ENCODE data around the gene MSTN.
A peak's percentile ranks its signal among the peaks of the same experiment; 100 is the strongest.

MSTN gene

DNA sequence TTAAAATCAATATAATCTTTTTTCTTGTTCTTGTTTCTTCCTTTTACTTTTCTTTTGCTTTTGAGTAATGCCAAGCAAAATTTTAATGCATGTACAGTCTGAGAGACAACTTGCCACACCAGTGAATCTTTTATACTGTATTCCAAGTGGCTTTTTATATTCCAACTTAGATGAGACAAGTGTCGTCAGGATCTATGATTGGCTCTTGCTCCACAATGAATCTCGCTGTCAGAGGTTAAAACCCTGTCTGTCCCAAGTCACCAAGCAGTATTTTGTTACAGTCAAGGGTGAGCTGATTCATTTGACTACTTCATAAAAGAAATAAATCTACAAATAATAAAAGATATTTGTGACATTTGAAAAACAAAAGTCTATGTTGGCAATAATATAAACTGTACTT lies at the start of gene MSTN:
TSS of gene MSTN (minus strand) at position 129 of the 400 bp plus-strand sequence. CDS start 133 bp downstream, outside the sequence.
- DNase-seq (ENCODE audit: low read depth in 2 of 2) = no peak

DNA sequence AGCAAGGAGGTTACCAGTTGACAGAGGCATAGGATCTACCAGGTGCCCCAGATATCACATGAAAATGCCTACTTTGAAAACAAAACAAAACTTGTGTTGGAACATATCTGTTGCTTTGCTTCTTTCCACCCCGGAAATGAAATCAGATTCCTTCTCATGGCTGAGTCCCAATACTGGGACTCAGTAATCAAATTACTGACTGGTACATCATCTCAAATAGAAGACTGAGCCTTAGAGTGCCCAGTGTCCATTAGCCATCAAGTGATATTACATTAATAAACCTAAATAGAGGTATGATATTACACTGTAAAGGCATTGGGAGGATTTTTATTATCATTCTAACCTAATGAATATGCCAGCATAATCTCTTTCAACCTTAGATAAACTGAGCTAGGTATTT lies 48.6 kb upstream of the MSTN start:
- no peak for DNase-seq (ENCODE audit: low read depth in 2 of 2)

DNA sequence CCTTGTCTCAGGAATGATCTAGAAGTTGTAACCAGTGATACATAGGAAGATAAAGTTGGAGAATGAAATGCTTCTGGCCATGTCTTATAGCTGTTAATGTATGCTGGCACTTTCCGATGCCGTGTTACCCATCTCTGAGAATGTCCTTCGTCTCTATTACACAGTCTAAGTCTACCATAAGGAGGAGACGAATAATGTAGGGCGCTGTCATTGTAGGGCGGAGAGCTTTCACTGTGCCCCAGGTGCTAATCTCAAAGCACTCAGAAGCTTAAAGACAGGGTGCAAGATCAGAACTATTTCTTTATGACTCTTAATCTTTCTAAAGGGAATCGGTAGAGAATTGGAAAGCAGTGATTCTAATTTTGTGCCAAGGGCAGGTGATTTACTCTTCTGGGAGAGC lies 48.2 kb upstream of the MSTN start:
- no peak for DNase-seq (ENCODE audit: low read depth in 2 of 2)

DNA sequence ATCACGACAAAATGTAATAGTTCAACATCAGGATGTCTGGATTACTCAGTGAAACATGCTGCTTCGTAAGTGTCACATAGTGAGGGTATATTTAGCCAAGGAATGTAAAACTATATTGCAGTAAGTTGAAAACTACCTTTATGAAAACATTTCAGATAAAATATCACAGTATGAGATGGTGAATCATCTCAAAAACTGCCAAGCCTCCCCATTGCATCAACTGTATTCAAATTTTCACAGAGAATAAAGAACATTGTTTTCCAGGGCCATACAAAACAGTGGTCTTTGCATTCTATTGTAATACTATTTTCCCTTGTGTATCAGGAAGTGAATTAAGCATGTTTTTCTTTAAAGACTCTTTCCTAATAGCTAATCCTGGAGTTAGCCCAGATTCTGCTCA lies 47.6 kb upstream of the MSTN start:
- no peak for DNase-seq (ENCODE audit: low read depth in 2 of 2)

DNA sequence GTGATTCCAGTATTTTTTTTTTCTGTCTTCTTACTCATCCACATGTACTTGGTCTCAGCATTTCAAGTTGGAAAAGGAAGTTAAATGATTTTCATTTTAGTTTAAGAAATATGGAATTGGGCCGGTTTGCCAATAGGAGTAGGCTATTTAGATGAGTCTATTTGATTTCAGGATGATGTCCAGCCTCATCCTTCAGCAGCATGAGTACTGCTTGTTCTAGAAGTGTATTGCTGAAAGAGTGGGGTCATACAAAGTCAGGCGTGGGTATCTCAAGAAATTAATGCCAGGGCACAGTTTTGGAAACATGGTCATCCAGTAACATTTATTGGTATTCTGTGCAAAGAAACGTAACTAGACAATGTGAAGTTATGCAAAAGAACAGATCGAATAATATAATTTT lies 44.9 kb upstream of the MSTN start:
- DNase-seq (ENCODE audit: low read depth in 2 of 2) = no peak

DNA sequence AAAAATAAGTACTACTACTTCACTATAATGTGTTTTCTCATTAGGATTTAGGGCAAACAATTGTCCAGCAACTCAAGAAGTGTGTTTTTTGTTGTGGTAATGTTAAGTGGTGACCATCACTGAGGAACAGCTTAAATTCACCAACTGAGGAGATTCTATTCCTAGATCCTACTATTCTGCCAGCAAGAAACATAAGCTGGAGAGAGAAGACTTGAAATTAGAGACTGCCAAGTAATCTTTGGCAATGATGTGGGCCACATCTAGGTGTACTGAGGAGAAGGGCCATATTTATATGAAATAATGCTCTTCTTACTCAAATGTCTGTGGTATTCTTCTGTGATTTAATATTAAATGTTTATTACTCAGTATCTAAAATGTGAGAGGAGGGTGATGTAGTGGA lies 44.3 kb upstream of the MSTN start:
- DNase-seq (ENCODE audit: low read depth in 2 of 2) = no peak

DNA sequence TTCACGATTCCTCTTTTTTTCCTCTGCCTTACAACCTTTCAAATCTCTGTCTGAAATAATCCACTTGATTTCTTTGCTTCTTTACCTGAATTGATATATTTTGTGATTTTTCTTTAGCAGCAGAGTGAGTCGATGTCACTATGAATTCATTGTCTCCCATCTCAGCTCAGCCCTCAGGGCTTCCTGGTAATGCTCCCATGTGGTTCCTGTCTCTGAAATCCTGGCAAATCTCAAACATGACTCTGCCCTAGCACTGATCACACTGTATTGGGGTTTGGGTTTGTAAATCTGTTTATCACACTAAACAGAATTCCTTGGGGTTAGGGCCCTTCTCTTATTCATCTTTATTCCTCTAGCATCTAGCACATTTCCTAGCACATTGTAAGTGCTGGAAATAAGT lies 43.0 kb upstream of the MSTN start:
- no peak for DNase-seq (ENCODE audit: low read depth in 2 of 2)

DNA sequence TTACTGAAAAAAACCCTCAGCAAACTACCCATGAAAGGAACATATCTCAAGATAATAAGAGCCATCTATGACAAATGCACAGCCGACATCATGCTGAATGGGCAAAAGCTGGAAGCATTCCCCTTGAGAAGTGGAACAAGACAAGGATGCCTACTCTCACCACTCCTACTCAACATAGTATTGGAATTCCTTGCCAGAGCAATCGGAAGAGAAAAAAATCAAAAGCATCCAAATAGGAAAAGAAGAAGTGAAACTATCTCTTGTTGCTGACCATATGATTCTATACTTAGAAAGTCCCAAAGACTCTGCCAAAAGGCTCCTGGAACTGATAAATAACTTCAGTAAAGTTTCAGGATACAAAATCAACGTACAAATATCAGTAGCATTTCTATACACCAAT lies 40.6 kb upstream of the MSTN start:
- DNase-seq (ENCODE audit: low read depth in 2 of 2) = no peak

DNA sequence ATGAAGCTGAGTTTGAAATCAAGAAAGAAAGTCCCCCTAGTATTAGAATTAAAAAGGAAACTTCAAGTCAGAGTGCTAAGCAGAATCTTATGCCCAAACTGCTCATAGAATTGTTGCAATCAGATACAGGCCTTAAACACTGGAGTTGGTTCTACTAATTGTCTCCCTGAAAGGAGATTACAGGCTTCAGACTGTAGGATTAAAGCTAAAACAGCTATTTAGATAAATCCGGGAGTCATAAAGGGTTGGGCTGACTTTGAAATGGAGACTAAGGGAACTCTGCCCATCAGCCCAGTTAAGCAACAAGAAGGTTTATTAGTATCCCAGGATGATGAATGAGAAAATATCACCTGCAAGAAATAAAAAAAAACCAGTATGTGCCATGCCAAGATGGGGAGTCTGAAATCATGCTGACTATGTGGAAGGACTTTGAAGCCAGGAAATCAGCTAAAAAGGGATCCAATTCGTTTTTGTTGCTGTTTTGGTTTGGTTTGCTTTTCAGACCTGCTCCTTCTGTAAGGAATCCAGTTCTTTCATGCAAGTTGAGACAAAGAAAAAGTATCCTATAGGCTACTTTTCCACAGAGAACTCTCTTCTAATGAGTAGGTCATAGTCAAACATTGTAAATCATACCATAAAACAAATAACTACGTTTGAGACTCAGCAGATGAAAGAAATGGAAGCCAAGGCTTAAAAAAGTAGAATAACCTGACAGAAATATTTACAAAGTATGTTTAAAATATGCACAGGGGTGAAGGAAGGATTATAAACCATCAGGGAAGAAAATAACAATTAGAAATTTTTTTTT lies 37.6 kb upstream of the MSTN start:
- DNase-seq (ENCODE audit: low read depth in 2 of 2) = no peak

DNA sequence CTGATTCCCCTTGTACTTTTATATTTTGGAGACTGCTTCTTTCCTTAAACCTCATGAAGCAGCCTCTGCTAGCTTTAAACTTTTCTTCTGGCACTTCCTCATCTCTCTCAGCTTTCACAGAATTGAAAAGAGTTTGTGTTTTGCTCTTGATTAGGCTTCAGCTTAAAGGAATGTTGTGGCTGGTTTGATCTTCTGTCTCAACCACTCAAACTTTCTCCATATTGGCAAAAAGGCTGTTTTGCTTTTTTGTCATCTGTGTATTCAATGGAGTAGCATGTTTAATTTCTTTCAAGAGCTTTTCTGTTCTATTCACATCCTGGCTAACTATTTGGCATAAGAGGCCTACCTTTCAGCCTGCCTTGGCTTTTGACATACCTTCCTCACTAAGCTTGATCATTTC lies 36.3 kb upstream of the MSTN start:
- no peak for DNase-seq (ENCODE audit: low read depth in 2 of 2)

DNA sequence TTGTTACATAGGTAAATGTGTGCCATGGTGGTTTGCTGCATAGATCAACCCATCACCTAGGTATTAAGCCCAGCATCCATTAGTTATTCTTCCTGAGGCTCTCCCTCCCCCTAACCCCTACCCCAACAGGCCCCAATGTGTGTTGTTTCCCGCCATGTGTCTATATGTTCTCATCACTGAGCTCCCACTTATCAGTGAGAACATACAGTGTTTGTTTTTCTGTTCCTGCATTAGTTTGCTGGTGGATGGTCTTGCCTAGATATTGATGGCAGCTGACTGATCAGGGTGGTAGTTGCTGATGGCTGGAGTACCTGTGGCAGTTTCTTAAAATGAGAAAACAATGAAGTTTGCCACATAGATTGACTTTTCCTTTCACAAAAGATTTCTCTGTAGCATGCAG lies 34.6 kb upstream of the MSTN start:
- DNase-seq (ENCODE audit: low read depth in 2 of 2) = no peak

DNA sequence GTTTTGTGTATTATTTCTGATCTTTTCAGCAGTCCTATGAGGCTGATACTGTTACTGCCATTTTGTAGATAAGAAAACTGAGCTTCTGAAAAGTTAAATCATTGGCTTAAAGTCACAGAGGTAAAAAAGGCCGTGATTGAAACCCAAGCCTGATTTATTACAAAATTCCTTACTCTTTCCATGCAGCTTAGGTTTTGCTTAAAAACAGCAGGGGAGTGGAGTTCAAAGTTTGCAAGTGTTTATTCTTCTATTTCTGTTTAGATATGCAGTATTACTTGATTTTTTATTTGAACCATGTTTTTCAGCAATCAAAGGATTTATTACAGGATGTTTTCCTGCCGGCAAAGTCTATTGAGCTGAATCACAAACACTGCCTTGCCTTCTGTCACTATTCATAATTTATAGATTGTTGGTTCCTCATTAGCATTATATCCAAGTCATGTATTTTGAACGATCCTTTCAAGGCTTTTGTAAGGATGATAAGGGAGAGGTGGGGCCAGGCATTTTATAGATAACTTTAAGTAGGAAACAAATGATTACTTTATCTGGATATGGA lies 31.9 kb upstream of the MSTN start:
- no peak for DNase-seq (ENCODE audit: low read depth in 2 of 2)

DNA sequence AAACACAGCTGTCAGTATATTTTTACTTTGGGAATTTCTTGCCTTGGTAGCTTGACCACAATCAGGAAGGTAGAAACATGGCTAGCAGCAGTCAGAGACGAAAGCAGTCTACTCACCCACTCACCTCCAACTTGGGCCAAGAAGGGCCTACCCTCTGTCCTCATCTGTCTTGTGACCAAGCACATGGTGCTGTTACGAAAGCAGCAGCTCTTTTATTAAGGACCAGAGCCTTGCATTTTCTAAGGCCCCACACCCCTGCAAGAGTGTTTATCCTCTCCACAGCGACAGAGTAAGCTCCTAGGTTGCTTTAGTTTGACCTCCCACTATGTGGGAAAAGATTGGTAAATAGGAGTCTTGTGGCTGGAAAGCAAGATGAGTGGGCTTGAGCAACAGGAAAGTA lies 31.3 kb upstream of the MSTN start:
- no peak for DNase-seq (ENCODE audit: low read depth in 2 of 2)

DNA sequence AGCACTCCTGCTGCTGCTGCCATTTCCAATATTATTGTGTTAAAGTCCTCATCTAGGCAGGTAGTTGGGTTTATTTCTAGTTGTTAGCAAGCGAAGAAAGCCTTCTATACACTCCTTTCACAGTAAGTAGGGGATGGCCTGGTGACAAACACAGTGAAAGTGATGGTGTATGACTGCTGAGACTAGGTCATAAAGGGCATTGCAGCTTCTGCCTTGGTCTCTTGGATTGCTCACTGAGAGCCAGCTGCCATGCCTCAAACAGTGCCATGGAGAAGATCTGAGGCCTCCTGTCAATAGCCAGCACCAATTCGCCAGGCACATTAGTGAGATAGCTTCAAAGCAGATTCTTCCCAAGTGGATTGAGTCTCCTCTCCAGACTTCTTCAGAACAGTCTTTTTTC lies 27.6 kb upstream of the MSTN start:
- DNase-seq (ENCODE audit: low read depth in 2 of 2) = no peak

DNA sequence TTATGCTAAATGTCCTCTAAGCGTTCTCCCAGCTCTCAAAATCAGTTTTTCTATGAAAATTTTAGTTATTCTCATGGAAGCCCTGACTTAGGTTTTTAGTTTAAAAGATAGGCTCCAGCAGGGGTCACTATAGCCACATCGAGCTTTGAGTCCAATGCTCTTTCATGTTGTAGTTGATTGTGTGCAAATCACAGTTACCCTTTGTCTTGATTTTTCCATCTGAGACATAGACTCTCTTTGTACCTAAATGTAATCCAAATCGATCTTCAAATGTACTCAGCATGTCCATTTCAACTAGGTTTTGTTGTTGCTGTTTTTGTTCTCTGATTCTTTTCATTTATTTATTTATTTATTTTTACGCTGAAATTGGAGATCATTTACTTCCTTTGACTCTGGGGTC lies 26.4 kb upstream of the MSTN start:
- DNase-seq (ENCODE audit: low read depth in 2 of 2) = peak in 1 of 2 experiments; percentile 4

DNA sequence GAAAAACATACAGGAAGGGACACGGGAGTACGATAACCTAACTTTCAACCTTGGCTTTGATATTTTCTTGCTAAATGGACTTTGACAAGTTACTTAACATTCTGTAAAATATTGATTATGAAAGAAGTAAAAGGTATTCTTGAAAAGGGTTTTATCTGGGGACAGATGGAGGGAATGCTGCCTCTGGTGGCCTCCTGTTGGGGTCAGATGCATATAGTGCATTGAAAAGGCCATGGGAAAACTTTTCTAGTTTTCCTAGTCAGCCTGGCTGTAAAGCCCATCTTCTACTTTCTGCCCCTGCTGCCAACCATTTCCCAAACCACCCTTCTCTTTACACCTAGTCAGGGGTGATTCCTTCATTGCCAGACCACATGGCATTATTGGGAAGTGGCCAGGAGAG lies 22.2 kb upstream of the MSTN start:
- DNase-seq (ENCODE audit: low read depth in 2 of 2) = no peak

DNA sequence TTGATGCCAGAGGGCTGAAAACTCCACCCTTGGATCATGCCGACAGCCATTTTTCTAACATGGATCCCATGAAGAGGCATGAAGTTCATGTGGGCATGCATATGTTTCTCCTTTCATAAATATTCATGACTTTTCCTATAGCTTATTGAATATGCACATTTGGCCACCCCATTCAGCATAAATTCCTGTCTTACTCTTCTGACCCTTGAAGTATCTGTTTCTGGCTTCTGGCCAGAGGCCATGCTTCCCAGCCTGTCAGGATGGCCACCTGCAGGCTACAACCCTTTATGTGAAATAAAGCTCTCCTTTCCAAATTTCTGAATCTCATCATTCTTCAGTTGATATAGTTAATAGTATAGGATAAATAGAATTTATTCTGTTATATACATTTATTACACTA lies 19.6 kb upstream of the MSTN start:
- no peak for DNase-seq (ENCODE audit: low read depth in 2 of 2)

DNA sequence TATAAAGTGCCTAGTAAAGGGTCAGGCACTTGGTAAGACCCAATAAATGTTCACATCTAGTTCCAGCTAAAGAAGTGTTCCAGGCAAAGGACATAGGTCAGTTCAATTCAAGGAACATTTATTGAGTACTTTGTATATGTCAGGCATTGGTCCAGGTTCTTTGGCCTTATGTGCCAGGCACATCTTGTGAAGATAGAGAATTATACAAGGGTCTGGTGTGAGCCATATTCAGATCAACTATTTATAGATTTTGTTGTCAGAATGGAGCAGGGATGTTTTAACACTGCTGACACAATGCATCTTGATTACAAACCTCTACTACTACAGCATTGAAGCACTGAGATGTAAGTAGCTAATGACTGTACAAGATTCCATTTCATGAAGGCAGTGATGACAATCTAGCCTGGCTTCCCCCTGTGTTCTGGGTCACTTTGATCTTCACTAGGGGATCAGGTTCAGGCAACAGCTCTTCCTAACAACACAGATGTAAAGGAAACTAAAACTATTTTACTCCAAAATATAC lies 18.1 kb upstream of the MSTN start:
- DNase-seq (ENCODE audit: low read depth in 2 of 2) = no peak

DNA sequence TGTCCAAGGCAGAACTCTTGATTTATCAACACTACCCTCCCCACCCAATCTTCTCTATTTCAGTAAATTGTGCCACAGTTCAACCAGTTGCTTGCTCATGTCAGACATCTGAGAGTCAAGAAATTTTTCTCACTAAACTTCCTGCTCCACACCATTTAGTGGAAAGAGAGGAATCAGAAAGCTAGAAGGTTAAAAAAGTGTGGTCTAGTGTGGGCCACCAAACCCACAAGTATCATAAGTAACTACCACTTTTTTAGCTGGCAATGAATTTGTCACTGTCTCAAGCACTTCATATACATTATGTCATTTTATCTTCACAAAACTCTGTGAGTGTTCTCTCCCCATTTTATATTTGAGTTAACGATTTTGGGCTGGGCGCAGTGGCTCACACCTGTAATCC lies 16.6 kb upstream of the MSTN start:
- no peak for DNase-seq (ENCODE audit: low read depth in 2 of 2)

DNA sequence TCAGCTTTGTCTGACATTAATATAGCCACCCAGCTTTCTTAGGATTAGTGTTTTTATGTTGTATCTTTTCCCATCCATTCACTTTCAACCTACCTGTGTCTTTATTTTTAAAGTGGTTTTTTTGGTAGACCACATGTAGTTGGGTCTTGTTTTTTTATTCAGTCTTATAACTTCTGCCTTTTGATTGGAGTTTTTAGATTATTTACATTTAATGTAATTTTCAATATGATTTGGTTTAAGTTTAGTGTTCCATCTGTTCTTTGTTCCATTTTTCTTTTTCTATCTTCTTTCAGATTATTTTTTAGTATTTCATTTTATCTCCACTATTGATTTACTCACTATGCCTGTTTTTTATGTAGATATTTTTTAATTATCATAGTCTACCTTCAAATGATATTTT lies 13.1 kb upstream of the MSTN start:
- no peak for DNase-seq (ENCODE audit: low read depth in 2 of 2)

DNA sequence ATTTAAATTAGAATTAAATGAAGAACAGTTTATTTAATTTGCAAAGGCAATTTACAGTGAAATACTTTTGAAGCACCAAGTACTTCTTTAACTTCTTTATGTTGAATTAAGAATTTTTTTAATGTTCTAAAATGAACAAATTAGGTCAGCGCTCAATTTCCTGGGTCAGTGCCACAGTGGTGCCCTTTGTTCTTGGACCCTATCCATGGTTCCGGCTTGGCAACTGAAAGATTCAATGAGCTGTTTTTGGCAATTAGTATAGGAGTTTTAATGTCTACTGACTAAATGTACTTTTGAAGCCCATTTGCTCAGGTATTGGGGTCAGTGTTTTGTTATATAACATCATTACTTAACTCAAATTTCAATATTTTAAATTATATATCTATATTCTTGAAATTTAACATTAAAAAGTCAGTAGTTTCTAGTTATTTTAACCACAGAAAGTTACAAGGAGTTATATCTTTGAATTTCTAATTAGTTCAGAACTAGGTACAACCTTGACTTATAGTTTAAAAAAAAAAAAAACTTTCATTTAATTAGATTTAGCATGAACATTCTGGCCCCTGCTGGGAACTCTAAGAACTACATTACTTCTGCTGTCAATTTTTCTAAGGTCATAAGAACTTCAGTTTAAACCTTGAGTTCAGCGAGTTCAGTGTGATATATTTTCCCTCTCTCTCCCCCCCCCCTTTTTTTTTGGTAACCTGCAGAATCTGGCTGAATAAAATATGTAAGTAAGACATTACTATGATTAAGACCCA lies 7.6 kb upstream of the MSTN start:
- no peak for DNase-seq (ENCODE audit: low read depth in 2 of 2)

DNA sequence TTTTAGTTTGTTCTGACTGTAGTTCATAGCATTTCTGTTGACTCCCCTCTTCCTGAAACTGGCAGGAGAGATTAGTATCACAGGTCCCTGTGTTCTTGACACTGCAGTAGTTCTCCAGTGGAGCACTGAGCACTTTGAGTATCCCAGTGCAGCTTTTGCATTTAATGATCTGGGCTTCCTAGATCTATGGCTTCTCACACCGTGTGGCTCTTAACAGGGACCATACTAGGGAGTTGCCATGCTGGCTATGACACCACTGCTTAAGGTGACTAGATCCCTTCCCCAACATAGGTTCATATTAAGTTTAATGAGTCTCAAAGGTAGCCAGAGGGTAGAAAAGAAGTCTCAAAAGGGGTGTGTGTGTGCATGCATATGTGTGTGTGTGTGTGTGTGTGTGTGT lies 6.2 kb upstream of the MSTN start:
- no peak for DNase-seq (ENCODE audit: low read depth in 2 of 2)

DNA sequence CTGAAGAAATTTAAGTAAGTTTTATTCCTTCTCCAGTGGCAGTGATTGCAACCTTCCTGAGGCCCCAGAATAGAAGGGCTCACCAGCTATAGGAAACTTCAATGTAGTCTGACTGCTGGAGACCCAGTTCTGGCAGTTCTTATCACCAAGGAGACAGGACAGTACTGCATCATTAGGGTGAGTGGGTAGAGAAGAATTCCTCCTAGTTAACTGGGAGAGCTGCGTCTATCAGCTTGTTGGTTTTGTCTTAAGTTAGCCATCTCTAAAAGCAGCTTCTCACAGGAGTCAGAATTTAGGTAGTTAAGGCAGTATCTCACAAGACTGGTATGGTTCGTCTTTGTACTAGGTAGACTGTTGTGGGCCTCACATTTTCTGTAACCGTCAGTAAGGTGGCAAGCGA lies 3.3 kb upstream of the MSTN start:
- no peak for DNase-seq (ENCODE audit: low read depth in 2 of 2)

All from stimulated activated CD4-positive, alpha-beta T cell treated with anti-CD3 and anti-CD28 coated beads, Interleukin-12 subunit alpha, Interleukin-12 subunit beta, amount 100 ng/mL, for 24 hours (primary cell).